ENCODE data around the gene RYR2. TPM values are rescaled to one million over a fixed set of nuclear protein-coding genes. Genes with fewer than 3 reads are reported as not detected.

Gene RYR2
- total RNA-seq, 4 donors from 2014 or later, result 0.88 to 8.4 (median 5.5) TPM

DNA sequence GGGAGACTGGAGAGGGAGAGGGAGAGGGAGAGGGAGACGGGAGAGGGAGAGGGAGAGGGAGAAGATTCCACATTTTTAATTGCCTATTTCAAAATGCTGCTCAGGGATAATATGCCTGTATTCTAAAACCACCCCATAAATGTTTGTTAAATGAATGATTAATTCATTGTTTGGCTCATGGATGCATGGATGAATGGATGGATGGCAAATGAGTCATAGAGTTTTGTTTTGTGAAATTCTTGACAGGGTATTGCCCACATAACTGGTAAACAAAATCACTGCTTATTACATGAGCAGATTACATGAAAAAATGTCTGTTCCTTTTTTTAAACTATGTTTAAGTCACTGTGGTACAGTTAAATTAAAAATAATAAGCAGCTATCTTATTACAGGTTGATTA, 628.3 kb downstream of the RYR2 start:
- no peak for DNase-seq
- H3K27me3 ChIP-seq, result no peaks in the 10 kb centered on the region
- intact Hi-C loops (cut with DNase I; ENCODE audit: low total_unique reads), result no loop called here
- H3K9me3 ChIP-seq, result no peaks in the 10 kb centered on the region
- H3K36me3 ChIP-seq, result no peaks in the 10 kb centered on the region
- no peak overlapping the region for H3K4me3 ChIP-seq
- H3K4me1 ChIP-seq, result no peaks in the 10 kb centered on the region
- TF ChIP-seq CTCF (IDR thresholded peaks at IDR 0.05) (no peak), POLR2A (IDR thresholded peaks at IDR 0.05) (no peak)
- no peak overlapping the region for H3K27ac ChIP-seq

DNA sequence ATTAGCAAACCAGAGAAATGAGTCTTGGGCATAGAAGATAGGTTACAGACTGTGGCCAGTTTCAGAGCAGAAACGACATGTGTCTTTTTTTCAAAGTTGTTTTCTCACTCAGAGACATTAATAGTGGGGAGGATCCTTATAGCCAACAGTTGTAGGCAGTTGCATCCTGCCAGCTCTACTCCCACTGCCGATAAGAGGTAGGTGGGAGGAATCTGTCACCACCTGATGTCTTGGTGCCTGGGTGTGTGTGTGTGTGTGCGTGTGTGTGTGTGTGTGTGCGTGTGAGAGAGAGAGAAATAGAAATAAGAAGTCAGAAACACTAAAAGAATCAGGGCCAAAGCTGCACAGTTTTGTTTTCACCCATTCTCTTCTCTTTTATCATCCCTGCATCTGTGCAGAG, 629.3 kb downstream of the RYR2 start:
- no peaks in the 10 kb centered on the region for H3K36me3 ChIP-seq
- no peaks in the 10 kb centered on the region for H3K4me1 ChIP-seq
- H3K9me3 ChIP-seq, result no peaks in the 10 kb centered on the region
- no peak for TF ChIP-seq POLR2A (IDR thresholded peaks at IDR 0.05)
- TF ChIP-seq CTCF (IDR thresholded peaks at IDR 0.05), result no peak
- H3K4me3 ChIP-seq, result no peak overlapping the region
- no peaks in the 10 kb centered on the region for H3K27me3 ChIP-seq
- no peak for DNase-seq
- intact Hi-C loops (cut with DNase I; ENCODE audit: low total_unique reads), result no loop called here
- H3K27ac ChIP-seq, result no peak overlapping the region

GRCh38 chr1:237671935-237672334, 630.0 kb downstream of the RYR2 start:
- Histone ChIP-seq H3K9me3 (no peaks in the 10 kb centered on the region), H3K4me1 (no peaks in the 10 kb centered on the region), H3K4me3 (no peak overlapping the region), H3K27ac (no peak overlapping the region), H3K36me3 (no peaks in the 10 kb centered on the region), H3K27me3 (no peaks in the 10 kb centered on the region)
- intact Hi-C loops (cut with DNase I; ENCODE audit: low total_unique reads), result no loop called here
- DNase-seq, result no peak
- no peak for TF ChIP-seq POLR2A (IDR thresholded peaks at IDR 0.05)
- TF ChIP-seq CTCF (IDR thresholded peaks at IDR 0.05), result no peak

DNA sequence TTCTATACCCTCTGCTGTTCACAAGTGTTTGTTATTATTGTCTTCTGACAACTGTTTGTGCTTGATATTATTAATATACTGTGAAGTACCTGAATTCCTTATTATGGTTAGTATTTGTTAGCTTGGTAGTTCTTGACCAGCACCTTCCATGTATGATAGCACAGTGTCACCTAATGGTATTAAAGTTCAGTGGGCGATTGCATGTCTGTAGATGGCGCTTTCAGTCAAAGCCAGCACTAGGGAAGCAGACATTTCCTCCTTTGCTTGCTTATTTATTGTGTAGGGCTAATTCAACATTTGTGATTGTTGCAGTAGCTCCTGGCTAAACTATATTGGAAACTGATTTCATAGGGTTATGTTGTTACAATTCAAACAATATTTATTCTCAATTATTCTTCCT, 630.8 kb downstream of the RYR2 start:
- Histone ChIP-seq H3K4me3 (no peak overlapping the region), H3K27me3 (no peaks in the 10 kb centered on the region), H3K36me3 (no peaks in the 10 kb centered on the region), H3K4me1 (no peaks in the 10 kb centered on the region), H3K9me3 (no peaks in the 10 kb centered on the region), H3K27ac (no peak overlapping the region)
- no peak for DNase-seq
- no peak for TF ChIP-seq CTCF (IDR thresholded peaks at IDR 0.05)
- TF ChIP-seq POLR2A (IDR thresholded peaks at IDR 0.05), result no peak
- intact Hi-C loops (cut with DNase I; ENCODE audit: low total_unique reads), result no loop called here

DNA sequence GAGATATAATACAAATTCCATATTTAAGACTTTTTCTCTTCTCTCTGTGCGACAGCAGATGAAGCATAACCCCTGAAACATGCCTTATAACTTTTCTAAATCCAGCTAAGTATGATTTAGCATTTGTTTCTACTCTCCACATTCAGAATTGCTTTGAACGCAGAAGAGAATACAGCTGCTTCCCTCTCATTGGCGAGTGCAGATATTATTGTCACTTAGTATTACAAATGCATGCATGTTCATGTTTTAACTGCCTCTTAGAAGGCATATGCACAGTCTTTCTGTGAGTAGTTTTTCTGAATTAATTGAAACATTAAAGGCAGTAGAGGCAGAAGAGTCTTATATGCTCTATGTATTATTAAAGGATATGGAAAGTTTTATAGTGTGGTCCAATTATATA, 631.6 kb downstream of the RYR2 start:
- Histone ChIP-seq H3K27me3 (no peaks in the 10 kb centered on the region), H3K4me3 (no peak overlapping the region), H3K36me3 (no peaks in the 10 kb centered on the region), H3K4me1 (no peaks in the 10 kb centered on the region), H3K9me3 (no peaks in the 10 kb centered on the region), H3K27ac (no peak overlapping the region)
- intact Hi-C loops (cut with DNase I; ENCODE audit: low total_unique reads), result no loop called here
- DNase-seq, result no peak
- TF ChIP-seq CTCF (IDR thresholded peaks at IDR 0.05) (no peak), POLR2A (IDR thresholded peaks at IDR 0.05) (no peak)
